ENCODE measurements around the gene PLEKHD1.

DNA sequence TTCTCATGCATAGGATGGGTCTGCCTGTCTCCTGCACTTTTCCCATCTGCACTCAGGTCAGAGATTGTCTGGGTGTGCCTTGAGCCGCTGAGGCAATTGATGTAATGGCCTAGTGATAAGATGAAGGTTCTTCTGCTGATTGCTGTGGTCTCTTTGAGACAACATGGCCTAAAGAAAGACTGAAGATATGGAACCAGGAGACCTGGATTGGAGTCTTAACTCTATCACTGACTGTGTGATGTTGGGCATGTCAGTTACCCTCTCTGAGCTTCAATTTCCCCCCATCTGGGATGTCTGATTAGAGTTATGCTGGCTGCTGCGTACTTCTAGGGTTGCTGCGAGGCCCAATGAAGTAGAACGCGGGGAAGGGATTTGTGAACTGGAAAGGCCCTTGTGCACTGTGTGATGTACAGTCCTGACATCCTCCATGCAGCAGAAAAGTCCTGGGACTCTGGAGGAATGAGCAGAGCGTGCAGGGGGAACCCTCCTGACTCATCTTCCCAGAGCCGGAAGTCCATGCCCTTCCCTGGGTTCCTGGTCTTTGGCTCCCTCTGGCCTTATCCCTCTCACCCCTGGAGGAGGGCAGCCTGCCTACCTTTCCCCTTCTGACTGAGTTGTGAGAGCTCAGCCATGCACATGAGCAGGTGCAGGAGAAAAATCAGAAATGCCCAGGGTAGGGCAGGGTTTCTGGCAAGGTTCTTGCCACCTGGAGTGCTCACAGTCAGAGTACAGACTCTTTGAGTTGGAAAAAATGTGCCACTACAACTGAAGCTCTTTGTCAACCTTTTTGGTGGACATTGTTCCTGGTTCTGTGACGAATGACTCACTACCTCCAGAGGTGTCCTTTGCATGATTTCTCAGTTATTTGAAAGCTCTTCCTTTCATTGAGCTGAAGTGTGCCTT, 21.1 kb downstream of the PLEKHD1 start:
- TF ChIP-seq, protein P1, sequence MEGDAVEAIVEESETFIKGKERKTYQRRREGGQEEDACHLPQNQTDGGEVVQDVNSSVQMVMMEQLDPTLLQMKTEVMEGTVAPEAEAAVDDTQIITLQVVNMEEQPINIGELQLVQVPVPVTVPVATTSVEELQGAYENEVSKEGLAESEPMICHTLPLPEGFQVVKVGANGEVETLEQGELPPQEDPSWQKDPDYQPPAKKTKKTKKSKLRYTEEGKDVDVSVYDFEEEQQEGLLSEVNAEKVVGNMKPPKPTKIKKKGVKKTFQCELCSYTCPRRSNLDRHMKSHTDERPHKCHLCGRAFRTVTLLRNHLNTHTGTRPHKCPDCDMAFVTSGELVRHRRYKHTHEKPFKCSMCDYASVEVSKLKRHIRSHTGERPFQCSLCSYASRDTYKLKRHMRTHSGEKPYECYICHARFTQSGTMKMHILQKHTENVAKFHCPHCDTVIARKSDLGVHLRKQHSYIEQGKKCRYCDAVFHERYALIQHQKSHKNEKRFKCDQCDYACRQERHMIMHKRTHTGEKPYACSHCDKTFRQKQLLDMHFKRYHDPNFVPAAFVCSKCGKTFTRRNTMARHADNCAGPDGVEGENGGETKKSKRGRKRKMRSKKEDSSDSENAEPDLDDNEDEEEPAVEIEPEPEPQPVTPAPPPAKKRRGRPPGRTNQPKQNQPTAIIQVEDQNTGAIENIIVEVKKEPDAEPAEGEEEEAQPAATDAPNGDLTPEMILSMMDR (conservative IDR thresholded peaks at IDR 0.05; ENCODE audit: low read length), result no peak
- no peak for TF ChIP-seq EZH2phosphoT487 (IDR thresholded peaks at IDR 0.05; ENCODE audit: borderline replicate concordance, low read depth, low read length)

All from OCI-LY7 (cell line).